ENCODE measurements around the gene NOD1. TPM values are rescaled to one million over a fixed set of nuclear protein-coding genes. Genes with fewer than 3 reads are reported as not detected.

NOD1 gene
- total and polyA plus RNA-seq, 2 of the 8 experiments (the other 6 are each of a cell fraction or from before 2014, with no cell fraction given): 3.8 to 6.5 TPM

- no peak for TF ChIP-seq CHD7 (IDR thresholded peaks at IDR 0.05; ENCODE audit: insufficient replicate concordance, low read length)
- TF ChIP-seq USF2 (IDR thresholded peaks at IDR 0.05; ENCODE audit: low read length): no peak
- no peak for TF ChIP-seq KDM4A (IDR thresholded peaks at IDR 0.05; ENCODE audit: low read depth, low read length, severe bottlenecking)
- TF ChIP-seq SIX5 (IDR thresholded peaks at IDR 0.05; ENCODE audit: low read depth, low read length): no peak
Observed at GRCh38 chr7:30446266-30446665, 32.3 kb downstream of the NOD1 start (continued).

Measured in H1 (cell line).